ENCODE results near the gene SLC66A1.

DNA sequence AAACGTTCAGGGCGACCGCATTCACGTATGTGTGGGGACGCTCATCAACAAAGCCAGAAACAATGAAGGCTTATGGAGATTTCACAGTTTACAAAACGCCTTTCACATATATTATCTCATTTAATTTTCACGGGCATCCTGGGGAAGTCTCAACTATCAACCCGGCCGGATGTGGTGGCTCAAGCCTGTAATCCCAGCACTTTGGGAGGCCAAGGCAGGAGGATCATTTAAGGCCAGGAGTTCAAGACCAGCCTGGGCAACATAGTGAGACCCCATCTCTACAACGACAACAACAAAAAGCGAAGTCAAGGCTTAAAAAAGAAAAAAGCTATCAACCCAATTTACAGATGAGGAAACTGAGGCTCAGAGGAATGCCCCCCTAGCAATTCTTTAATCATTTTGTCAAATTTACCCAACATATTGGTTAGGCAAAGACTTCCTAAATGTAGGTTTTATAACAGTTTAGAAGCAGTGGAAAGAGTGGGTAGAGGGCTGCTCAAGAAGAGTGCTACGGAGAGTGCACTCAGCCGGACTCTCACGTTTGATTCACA, 28.3 kb downstream of the SLC66A1 start:
- TF ChIP-seq, protein P1, sequence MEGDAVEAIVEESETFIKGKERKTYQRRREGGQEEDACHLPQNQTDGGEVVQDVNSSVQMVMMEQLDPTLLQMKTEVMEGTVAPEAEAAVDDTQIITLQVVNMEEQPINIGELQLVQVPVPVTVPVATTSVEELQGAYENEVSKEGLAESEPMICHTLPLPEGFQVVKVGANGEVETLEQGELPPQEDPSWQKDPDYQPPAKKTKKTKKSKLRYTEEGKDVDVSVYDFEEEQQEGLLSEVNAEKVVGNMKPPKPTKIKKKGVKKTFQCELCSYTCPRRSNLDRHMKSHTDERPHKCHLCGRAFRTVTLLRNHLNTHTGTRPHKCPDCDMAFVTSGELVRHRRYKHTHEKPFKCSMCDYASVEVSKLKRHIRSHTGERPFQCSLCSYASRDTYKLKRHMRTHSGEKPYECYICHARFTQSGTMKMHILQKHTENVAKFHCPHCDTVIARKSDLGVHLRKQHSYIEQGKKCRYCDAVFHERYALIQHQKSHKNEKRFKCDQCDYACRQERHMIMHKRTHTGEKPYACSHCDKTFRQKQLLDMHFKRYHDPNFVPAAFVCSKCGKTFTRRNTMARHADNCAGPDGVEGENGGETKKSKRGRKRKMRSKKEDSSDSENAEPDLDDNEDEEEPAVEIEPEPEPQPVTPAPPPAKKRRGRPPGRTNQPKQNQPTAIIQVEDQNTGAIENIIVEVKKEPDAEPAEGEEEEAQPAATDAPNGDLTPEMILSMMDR (IDR thresholded peaks at IDR 0.05; ENCODE audit: insufficient read depth, low read length) = no peak
- TF ChIP-seq REST (IDR thresholded peaks at IDR 0.05; ENCODE audit: insufficient replicate concordance, low read depth) (no peak), POLR2AphosphoS5 (IDR thresholded peaks at IDR 0.05; ENCODE audit: low read depth) (no peak), GABPA (IDR thresholded peaks at IDR 0.05; ENCODE audit: low read depth) (no peak)

All from HL-60 (cell line).